ENCODE data around the gene HNF4A. TPM values are rescaled to one million over a fixed set of nuclear protein-coding genes. Genes with fewer than 3 reads are reported as not detected.

The HNF4A gene
- polyA plus RNA-seq, 1 donor from 2014 or later: not detected

GRCh38 chr20:44424039-44424495 lies 68.6 kb downstream of the HNF4A start:
- no peak for TF ChIP-seq TAF1 (IDR thresholded peaks at IDR 0.05; ENCODE audit: low read depth)
- TF ChIP-seq MXI1 (conservative IDR thresholded peaks at IDR 0.05; ENCODE audit: poor library complexity, severe bottlenecking): no peak
- TF ChIP-seq CTCF (IDR thresholded peaks at IDR 0.05; ENCODE audit: poor library complexity, severe bottlenecking): no peak
- no peak for TF ChIP-seq EZH2 (IDR thresholded peaks at IDR 0.05; ENCODE audit: borderline replicate concordance, insufficient read depth, low read length, poor library complexity, severe bottlenecking)
- no peak for TF ChIP-seq RAD21 (conservative IDR thresholded peaks at IDR 0.05)
- TF ChIP-seq EP300 (conservative IDR thresholded peaks at IDR 0.05; ENCODE audit: poor library complexity, severe bottlenecking): no peak
- no peak for TF ChIP-seq REST (IDR thresholded peaks at IDR 0.05; ENCODE audit: borderline replicate concordance)
- TF ChIP-seq POLR2AphosphoS5 (IDR thresholded peaks at IDR 0.05): no peak
- no peak for TF ChIP-seq SMC3 (conservative IDR thresholded peaks at IDR 0.05; ENCODE audit: poor library complexity)
- no peaks in the 10 kb centered on the region for H3K27me3 ChIP-seq (ENCODE audit: insufficient read depth, low read depth, low read length)
- no peak overlapping the region for H3K4me3 ChIP-seq (ENCODE audit: low read length)
- H3K9me3 ChIP-seq (ENCODE audit: low read length): no peaks in the 10 kb centered on the region
- H3F3A ChIP-seq (ENCODE audit: insufficient read depth, low read length, poor library complexity, severe bottlenecking): no peaks in the 10 kb centered on the region
- no peaks in the 10 kb centered on the region for H3K79me2 ChIP-seq (replicated peaks; ENCODE audit: insufficient read depth, low read length)
- no peaks in the 10 kb centered on the region for H3K36me3 ChIP-seq (ENCODE audit: insufficient read depth, low read length)
- no peaks in the 10 kb centered on the region for H3K9me2 ChIP-seq (ENCODE audit: insufficient read depth, low read length)
- no peak overlapping the region for H3K9ac ChIP-seq (ENCODE audit: low read length)
- H3K27ac ChIP-seq (ENCODE audit: low read length): no peak overlapping the region
- no peaks in the 10 kb centered on the region for H4K20me1 ChIP-seq (ENCODE audit: insufficient read depth)
- no peak overlapping the region for H2AFZ ChIP-seq (ENCODE audit: low read depth, low read length)
- H3K4me2 ChIP-seq (ENCODE audit: low read length): no peak overlapping the region

- H3K27ac ChIP-seq (ENCODE audit: low read length): no peak overlapping the region
Measured at GRCh38 chr20:44425923-44426322, 70.4 kb downstream of the HNF4A start.

More at GRCh38 chr20:44425923-44426322, 70.4 kb downstream of the HNF4A start:
- H3K27me3 ChIP-seq (ENCODE audit: insufficient read depth, low read depth, low read length): no peaks in the 10 kb centered on the region
- no peak for TF ChIP-seq TAF1 (IDR thresholded peaks at IDR 0.05; ENCODE audit: low read depth)
- no peak for TF ChIP-seq CTCF (IDR thresholded peaks at IDR 0.05; ENCODE audit: poor library complexity, severe bottlenecking)
- no peak for TF ChIP-seq RAD21 (conservative IDR thresholded peaks at IDR 0.05)
- no peak for TF ChIP-seq SMC3 (conservative IDR thresholded peaks at IDR 0.05; ENCODE audit: poor library complexity)
- TF ChIP-seq POLR2AphosphoS5 (IDR thresholded peaks at IDR 0.05): no peak
- TF ChIP-seq EZH2 (IDR thresholded peaks at IDR 0.05; ENCODE audit: borderline replicate concordance, insufficient read depth, low read length, poor library complexity, severe bottlenecking): no peak
- no peak for TF ChIP-seq MXI1 (conservative IDR thresholded peaks at IDR 0.05; ENCODE audit: poor library complexity, severe bottlenecking)
- TF ChIP-seq EP300 (conservative IDR thresholded peaks at IDR 0.05; ENCODE audit: poor library complexity, severe bottlenecking): no peak
- TF ChIP-seq REST (IDR thresholded peaks at IDR 0.05; ENCODE audit: borderline replicate concordance): no peak
- H3K79me2 ChIP-seq (replicated peaks; ENCODE audit: insufficient read depth, low read length): no peaks in the 10 kb centered on the region
- no peak overlapping the region for H3K9ac ChIP-seq (ENCODE audit: low read length)
- no peaks in the 10 kb centered on the region for H3K36me3 ChIP-seq (ENCODE audit: insufficient read depth, low read length)
- no peaks in the 10 kb centered on the region for H3K9me3 ChIP-seq (ENCODE audit: low read length)
- H3F3A ChIP-seq (ENCODE audit: insufficient read depth, low read length, poor library complexity, severe bottlenecking): no peaks in the 10 kb centered on the region
- no peak overlapping the region for H3K4me2 ChIP-seq (ENCODE audit: low read length)
- no peak overlapping the region for H3K4me3 ChIP-seq (ENCODE audit: low read length)
- no peaks in the 10 kb centered on the region for H3K9me2 ChIP-seq (ENCODE audit: insufficient read depth, low read length)
- H4K20me1 ChIP-seq (ENCODE audit: insufficient read depth): no peaks in the 10 kb centered on the region
- no peak overlapping the region for H2AFZ ChIP-seq (ENCODE audit: low read depth, low read length)
